HCT116 (cell line): ENCODE results near the gene GRM4. TPM values are rescaled to one million over a fixed set of nuclear protein-coding genes. Genes with fewer than 3 reads are reported as not detected.

Experiments used
- ATAC-seq: fragments of 200-7000 bp; cut with Tn5 transposase; 2 replicates; pipeline ENCODE4 v1.9.1; 2020; ENCODE audit warnings: mild to moderate bottlenecking, moderate library complexity
- BruUV-seq: library from RNA; stranded (reverse); fragments of 400-500 nt; replicated peaks from 2 replicates; lab custom pipeline; 2021; lab: Mats Ljungman, UMichigan
- CTCF ChIA-PET: fragments of 300-600 bp; sonication (Branson Sonifier 250); formaldehyde crosslinking; loops from one replicate; lab custom pipeline; 2021; ENCODE audit warnings: antibody characterized with exemption; lab: Charles Lee
- POLR2A ChIA-PET: fragments of 300-600, 350-600 bp; sonication (Branson Sonifier 250); formaldehyde crosslinking; loops from one replicate; lab custom pipeline; 2021; ENCODE audit warnings: antibody characterized with exemption; lab: Charles Lee
- RAD21 ChIA-PET, 2 experiments: fragments of 300-600 bp; sonication (Branson Sonifier 250); formaldehyde crosslinking; loops; one replicate each; lab custom pipeline; 2023; ENCODE audit warnings: low total read pairs in 2 of 2; ENCODE audit not compliant: uncharacterized antibody in 2 of 2, unreplicated experiment in 2 of 2, low non-redundant PET in 1 of 2; lab: Charles Lee
- DNase-seq: peaks from one replicate; pipeline ENCODE4 v3.0.0-alpha.2; 2010; ENCODE audit warnings: low read depth, low spot score
- H2AFZ ChIP-seq: fragments of 200-600 bp; shearing (Covaris generic), sonication (generic); 2 replicates; pipeline ENCODE4 v1.6.1; 2017; ENCODE audit warnings: low read depth, mixed run types, mixed read lengths, antibody characterized with exemption, low read length; ENCODE audit not compliant: poor library complexity, severe bottlenecking
- H3K27ac ChIP-seq: 2 replicates; pipeline ENCODE4 v1.5.1; 2012; ENCODE audit warnings: low read depth, low read length
- H3K27me3 ChIP-seq: fragments of 200-600 bp; sonication (generic); 2 replicates; pipeline ENCODE4 v1.6.1; 2016; ENCODE audit warnings: mixed run types, low read length, mixed read lengths; ENCODE audit not compliant: insufficient read depth
- H3K36me3 ChIP-seq, 2 experiments: fragments of 200-500 bp in 1 of 2; fragments of 200-600 bp in 1 of 2; sonication (Bioruptor generic) in 1 of 2; sonication (generic) in 1 of 2; 2 replicates each; pipeline versions ENCODE4 v1.5.1 to v1.6.1; 2014 to 2016; ENCODE audit warnings: low read length in 2 of 2, inconsistent platforms in 1 of 2, mixed read lengths in 1 of 2, mixed run types in 1 of 2; ENCODE audit not compliant: insufficient read depth in 2 of 2, control insufficient read depth in 1 of 2
- H3K4me1 ChIP-seq, 2 experiments: fragments of 200-600 bp in 1 of 2; sonication (generic) in 1 of 2; 2 replicates each; pipeline versions ENCODE4 v1.5.1 to v1.6.1; 2012 to 2017; ENCODE audit warnings: low read length in 2 of 2, inconsistent platforms in 1 of 2, mild to moderate bottlenecking in 1 of 2, mixed read lengths in 1 of 2, mixed run types in 1 of 2, moderate library complexity in 1 of 2; ENCODE audit not compliant: insufficient read depth in 2 of 2, control insufficient read depth in 1 of 2
- H3K4me2 ChIP-seq: fragments of 200-600 bp; sonication (generic); 2 replicates; pipeline ENCODE4 v1.6.1; 2017; ENCODE audit warnings: mixed run types, low read length, mixed read lengths
- H3K4me3 ChIP-seq, 2 experiments: fragments of 200-600 bp in 1 of 2; sonication (generic) in 1 of 2; replicated peaks in 1 of 2; 2 replicates each; pipeline ENCODE4 v1.5.1; 2011 to 2016; ENCODE audit warnings: low read length in 2 of 2, control low read depth in 1 of 2, low read depth in 1 of 2, mild to moderate bottlenecking in 1 of 2, mixed read lengths in 1 of 2, mixed run types in 1 of 2
- H3K79me2 ChIP-seq: fragments of 200-600 bp; sonication (generic); 2 replicates; pipeline ENCODE4 v1.6.1; 2017; ENCODE audit warnings: mild to moderate bottlenecking, mixed run types, low read length, moderate library complexity, mixed read lengths; ENCODE audit not compliant: insufficient read depth
- H3K9ac ChIP-seq: fragments of 200-600 bp; sonication (generic); 2 replicates; pipeline ENCODE4 v1.6.1; 2016; ENCODE audit warnings: low read length, mixed read lengths
- H3K9me2 ChIP-seq: fragments of 200-600 bp; sonication (generic), shearing (Covaris generic); 2 replicates; pipeline ENCODE4 v1.6.1; 2017; ENCODE audit warnings: mixed run types, mild to moderate bottlenecking, moderate library complexity; ENCODE audit not compliant: insufficient read depth
- H3K9me3 ChIP-seq, 2 experiments: fragments of 200-500 bp in 1 of 2; fragments of 200-600 bp in 1 of 2; sonication (Bioruptor generic) in 1 of 2; sonication (generic) in 1 of 2; 2 replicates each; pipeline ENCODE4 v1.6.1; 2014 to 2017; ENCODE audit warnings: low read length in 2 of 2, mixed read lengths in 2 of 2, inconsistent platforms in 1 of 2, low read depth in 1 of 2, mild to moderate bottlenecking in 1 of 2, mixed run types in 1 of 2, moderate library complexity in 1 of 2; ENCODE audit not compliant: control insufficient read depth in 1 of 2, insufficient read depth in 1 of 2
- H4K20me1 ChIP-seq: fragments of 200-600 bp; sonication (generic), shearing (Covaris generic); 2 replicates; pipeline ENCODE4 v1.6.1; 2017; ENCODE audit warnings: mixed run types, mild to moderate bottlenecking, moderate library complexity; ENCODE audit not compliant: insufficient read depth
- CBX3 ChIP-seq: IDR thresholded peaks from 2 replicates; pipeline ENCODE4 v1.6.1; 2012; ENCODE audit warnings: low read depth
- EZH2 ChIP-seq: fragments of 200-600 bp; sonication (generic); IDR thresholded peaks from 2 replicates; pipeline ENCODE4 v1.6.1; 2017; ENCODE audit warnings: antibody characterized with exemption, mixed run types
- FOSL1 ChIP-seq: IDR thresholded peaks from 2 replicates; pipeline ENCODE4 v1.6.1; 2012; ENCODE audit warnings: low read depth
- MAX ChIP-seq: IDR thresholded peaks from 2 replicates; pipeline ENCODE4 v1.6.1; 2012
- POLR2A ChIP-seq: IDR thresholded peaks from 2 replicates; pipeline ENCODE4 v1.7.0; 2011; ENCODE audit warnings: borderline replicate concordance; ENCODE audit not compliant: insufficient read depth, insufficient read length; ENCODE audit errors: extremely low read depth
- POLR2AphosphoS5 ChIP-seq: IDR thresholded peaks from 2 replicates; pipeline ENCODE4 v1.6.1; 2011; ENCODE audit warnings: mild to moderate bottlenecking, low read depth, low read length, moderate library complexity
- RAD21 ChIP-seq: IDR thresholded peaks from 2 replicates; pipeline ENCODE4 v1.6.1; 2012; ENCODE audit warnings: low read depth, mild to moderate bottlenecking
- SIN3A ChIP-seq: IDR thresholded peaks from 2 replicates; pipeline ENCODE4 v1.6.1; 2012; ENCODE audit warnings: low read depth
- SP1 ChIP-seq: IDR thresholded peaks from 2 replicates; pipeline ENCODE4 v1.6.1; 2012; ENCODE audit warnings: low read depth
- SRF ChIP-seq: IDR thresholded peaks from 2 replicates; pipeline ENCODE4 v1.6.1; 2012; ENCODE audit warnings: low read depth
- YY1 ChIP-seq: IDR thresholded peaks from 2 replicates; pipeline ENCODE4 v1.6.1; 2011; ENCODE audit warnings: low read length, low read depth, moderate library complexity, mild to moderate bottlenecking; ENCODE audit not compliant: insufficient replicate concordance; ENCODE audit errors: extremely low read depth
- intact Hi-C: fragments of 100-400 bp; cut with micrococcal nuclease; formaldehyde crosslinking; loops from 2 replicates; pipeline ENCODE4 v1.10.0; 2022
- total RNA-seq: library from RNA; stranded (reverse); gene quantifications from one replicate; pipeline ENCODE4 v1.2.1, GENCODE V29; 2021; ENCODE audit not compliant: unreplicated experiment
- TF ChIP-seq, protein P1 (sequence below): IDR thresholded peaks from 2 replicates; pipeline ENCODE4 v1.6.1; 2011; ENCODE audit warnings: mild to moderate bottlenecking, low read length, moderate library complexity; ENCODE audit not compliant: insufficient replicate concordance; ENCODE audit errors: extremely low read depth

The GRM4 gene
- total RNA-seq, 1 experiment from 2014 or later: 2.6 TPM

DNA sequence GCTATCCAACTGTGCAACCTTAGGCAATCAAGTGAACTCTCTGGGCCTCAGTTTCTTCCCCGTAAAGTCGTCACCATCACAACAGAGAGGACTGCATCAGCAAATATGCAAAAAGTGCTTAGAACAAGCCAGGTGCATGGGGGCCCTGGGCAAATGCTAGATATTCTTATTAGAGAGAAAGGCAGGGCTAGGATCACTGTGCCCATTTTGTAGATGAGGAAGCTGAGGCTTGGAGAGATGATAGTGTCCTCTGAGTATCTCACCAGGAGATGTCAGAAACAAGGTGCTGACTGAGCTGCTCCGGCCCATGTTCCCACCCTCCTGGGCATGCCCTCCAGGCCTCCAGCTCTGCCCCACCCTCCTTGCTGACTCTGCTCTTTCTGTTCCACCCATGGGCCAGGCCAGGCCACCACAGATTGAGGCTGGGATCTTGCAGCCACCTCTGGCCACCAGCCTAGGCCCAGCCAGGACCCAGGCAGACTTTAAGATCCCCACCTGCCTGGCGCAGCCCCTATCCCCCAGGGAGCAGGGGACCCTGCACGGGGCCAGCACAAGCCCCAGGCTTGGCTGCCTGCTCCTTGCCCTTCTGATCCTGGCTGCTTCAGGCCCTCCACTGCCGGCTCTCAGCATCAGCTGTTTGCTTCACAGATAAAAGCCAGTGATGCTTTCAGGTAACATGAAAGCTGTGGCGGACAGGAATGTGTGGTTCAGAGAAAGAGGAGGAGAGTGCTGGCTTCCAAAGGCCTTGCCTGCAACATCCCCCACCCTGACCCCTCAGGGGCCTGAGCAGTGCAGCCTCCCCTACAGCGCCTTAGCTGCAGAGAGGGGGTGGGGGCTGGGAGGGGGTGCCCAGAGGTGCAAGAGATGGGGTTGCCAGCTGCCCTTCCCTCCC, 47.6 kb downstream of the GRM4 start:
- RAD21 ChIA-PET: no interaction called here
- CTCF ChIA-PET: no interaction called here
- intact Hi-C loops: no loop called here
- Histone ChIP-seq H3K36me3 (no peaks in the 10 kb centered on the region), H3K4me1 (no peaks in the 10 kb centered on the region), H3K9ac (no peak overlapping the region), H3K27me3 (no peaks in the 10 kb centered on the region)
- POLR2A ChIA-PET: no interaction called here
- no peak for TF ChIP-seq POLR2A
- TF ChIP-seq POLR2AphosphoS5: no peak
- TF ChIP-seq MAX: no peak
- TF ChIP-seq SIN3A: no peak
- no peak for TF ChIP-seq RAD21
- TF ChIP-seq FOSL1: no peak
- TF ChIP-seq, all 23 proteins: peak for 0
- BruUV-seq: no TSS peak
- Histone ChIP-seq H3K4me3 (no peak overlapping the region), H3K9me3 (no peaks in the 10 kb centered on the region), H3K79me2 (no peaks in the 10 kb centered on the region), H3K27ac (no peak overlapping the region), H3K4me2 (no peak overlapping the region), H2AFZ (no peak overlapping the region), H3K9me2 (no peaks in the 10 kb centered on the region), H4K20me1 (no peaks in the 10 kb centered on the region)
- ATAC-seq (no peak), DNase-seq (no peak)

- no peak overlapping the region for H3K4me3 ChIP-seq
- no peak overlapping the region for H2AFZ ChIP-seq
- RAD21 ChIA-PET: no interaction called here
- H3K9me3 ChIP-seq: no peaks in the 10 kb centered on the region
- no peaks in the 10 kb centered on the region for H3K79me2 ChIP-seq
- H3K4me1 ChIP-seq: no peaks in the 10 kb centered on the region
- H3K4me2 ChIP-seq: no peak overlapping the region
- intact Hi-C loops: no loop called here
- H3K27me3 ChIP-seq: no peaks in the 10 kb centered on the region
- CTCF ChIA-PET: no interaction called here
- no peaks in the 10 kb centered on the region for H3K36me3 ChIP-seq
- POLR2A ChIA-PET: no interaction called here
- DNase-seq (no peak), ATAC-seq (no peak)
- H4K20me1 ChIP-seq: no peaks in the 10 kb centered on the region
- BruUV-seq: no TSS peak
- TF ChIP-seq EZH2 (no peak), SRF (no peak), CBX3 (no peak), SP1 (no peak), YY1 (no peak), FOSL1 (no peak)
- TF ChIP-seq, protein P1, sequence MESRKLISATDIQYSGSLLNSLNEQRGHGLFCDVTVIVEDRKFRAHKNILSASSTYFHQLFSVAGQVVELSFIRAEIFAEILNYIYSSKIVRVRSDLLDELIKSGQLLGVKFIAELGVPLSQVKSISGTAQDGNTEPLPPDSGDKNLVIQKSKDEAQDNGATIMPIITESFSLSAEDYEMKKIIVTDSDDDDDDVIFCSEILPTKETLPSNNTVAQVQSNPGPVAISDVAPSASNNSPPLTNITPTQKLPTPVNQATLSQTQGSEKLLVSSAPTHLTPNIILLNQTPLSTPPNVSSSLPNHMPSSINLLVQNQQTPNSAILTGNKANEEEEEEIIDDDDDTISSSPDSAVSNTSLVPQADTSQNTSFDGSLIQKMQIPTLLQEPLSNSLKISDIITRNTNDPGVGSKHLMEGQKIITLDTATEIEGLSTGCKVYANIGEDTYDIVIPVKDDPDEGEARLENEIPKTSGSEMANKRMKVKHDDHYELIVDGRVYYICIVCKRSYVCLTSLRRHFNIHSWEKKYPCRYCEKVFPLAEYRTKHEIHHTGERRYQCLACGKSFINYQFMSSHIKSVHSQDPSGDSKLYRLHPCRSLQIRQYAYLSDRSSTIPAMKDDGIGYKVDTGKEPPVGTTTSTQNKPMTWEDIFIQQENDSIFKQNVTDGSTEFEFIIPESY: no peak
- TF ChIP-seq, all 23 proteins: peak for 0
- no peak overlapping the region for H3K9ac ChIP-seq
- H3K27ac ChIP-seq: no peak overlapping the region
- H3K9me2 ChIP-seq: no peaks in the 10 kb centered on the region
These were observed 49.1 kb downstream of the GRM4 start for GRCh38 chr6:34096814-34097213.
